HepG2 (cell line): ENCODE measurements around the gene CENPP. TPM values are rescaled to one million over a fixed set of nuclear protein-coding genes. Genes with fewer than 3 reads are reported as not detected.

Experiments used
- ATAC-seq: fragments of 200-7000 bp; cut with Tn5 transposase; 3 replicates; pipeline ENCODE4 v1.9.1; 2020; ENCODE audit warnings: mild to moderate bottlenecking, moderate library complexity
- BruUV-seq: library from RNA; stranded (reverse); fragments of 400-500 nt; replicated peaks from 2 replicates; lab custom pipeline; 2021; lab: Mats Ljungman, UMichigan
- CTCF ChIA-PET: fragments of 300-600 bp; formaldehyde crosslinking; extraction: SDS; loops from one replicate; lab custom pipeline; 2021; ENCODE audit warnings: low total read pairs, inconsistent platforms, low intra/inter-chr PET ratio; lab: Yijun Ruan, JAX
- POLR2A ChIA-PET: fragments of 350-600 bp; sonication (Branson Sonifier 250); formaldehyde crosslinking; loops from one replicate; lab custom pipeline; 2020; ENCODE audit warnings: antibody characterized with exemption, inconsistent platforms; lab: Yijun Ruan, JAX
- DNase-seq: peaks from one replicate; pipeline ENCODE4 v3.0.0-alpha.2; 2015; ENCODE audit warnings: low spot score
- FAIRE-seq: peaks from 3 replicates; lab custom pipeline; 2011; peaks lifted over from hg19 to GRCh38; lab: Jason Lieb, UNC
- H2AFZ ChIP-seq: one replicate; pipeline ENCODE4 v1.6.1; 2011; ENCODE audit warnings: low read length, inconsistent platforms
- H3K27ac ChIP-seq: fragments of 300-600 bp; 3 replicates; pipeline ENCODE4 v1.8.0; 2011; ENCODE audit warnings: mixed run types, mild to moderate bottlenecking, mixed read lengths, low read length, inconsistent platforms; ENCODE audit not compliant: insufficient read depth; ENCODE audit errors: extremely low read length
- H3K27me3 ChIP-seq, 2 experiments: fragments of 200-600 bp in 1 of 2; 2 replicates in 1 of 2; 3 replicates in 1 of 2; pipeline versions ENCODE4 v1.6.0 to v1.8.0; 2011; ENCODE audit warnings: low read length in 2 of 2, mild to moderate bottlenecking in 2 of 2, moderate library complexity in 2 of 2, inconsistent platforms in 1 of 2; ENCODE audit not compliant: insufficient read depth in 2 of 2, control insufficient read depth in 1 of 2
- H3K36me3 ChIP-seq, 2 experiments: fragments of 200-600 bp in 1 of 2; replicated peaks in 1 of 2; 2 replicates in 1 of 2; 3 replicates in 1 of 2; pipeline versions ENCODE4 v1.5.1 to v1.8.0; 2011; ENCODE audit warnings: low read length in 2 of 2, inconsistent platforms in 1 of 2; ENCODE audit not compliant: insufficient read depth in 2 of 2, control insufficient read depth in 1 of 2
- H3K4me1 ChIP-seq: 2 replicates; pipeline ENCODE4 v1.5.1; 2012; ENCODE audit warnings: low read length, inconsistent platforms; ENCODE audit not compliant: insufficient read depth
- H3K4me2 ChIP-seq: 2 replicates; pipeline ENCODE4 v1.6.0; 2011; ENCODE audit warnings: low read depth, low read length, inconsistent platforms
- H3K4me3 ChIP-seq, 3 experiments: fragments of 200-600 bp in 1 of 3; sonication (generic), shearing (Covaris generic) in 1 of 3; replicated peaks in 1 of 3; 2 replicates each; pipeline ENCODE4 v1.5.1; 2011 to 2016; ENCODE audit warnings: low read length in 3 of 3, inconsistent platforms in 2 of 3, low read depth in 2 of 3, mild to moderate bottlenecking in 2 of 3, control low read depth in 1 of 3, mixed read lengths in 1 of 3; ENCODE audit not compliant: insufficient read depth in 1 of 3
- H3K79me2 ChIP-seq: one replicate; pipeline ENCODE4 v1.6.1; 2011; ENCODE audit warnings: low read length, inconsistent platforms; ENCODE audit not compliant: insufficient read depth
- H3K9ac ChIP-seq: 2 replicates; pipeline ENCODE4 v1.6.0; 2011; ENCODE audit warnings: mild to moderate bottlenecking, low read depth, low read length, inconsistent platforms; ENCODE audit not compliant: insufficient read depth
- H3K9me3 ChIP-seq: 2 replicates; pipeline ENCODE4 v1.5.1; 2012; ENCODE audit warnings: mild to moderate bottlenecking, low read length
- H4K20me1 ChIP-seq: 2 replicates; pipeline ENCODE4 v1.6.0; 2011; ENCODE audit warnings: inconsistent platforms, mild to moderate bottlenecking, low read length, moderate library complexity; ENCODE audit not compliant: insufficient read depth
- AKNA ChIP-seq: sonication (generic); formaldehyde crosslinking; IDR thresholded peaks from 2 replicates; pipeline ENCODE4 v1.4.0; 2020; ENCODE audit warnings: missing genetic modification reagents, borderline replicate concordance
- KLF6 ChIP-seq: IDR thresholded peaks from 2 replicates; pipeline ENCODE4 v1.8.0; 2016; ENCODE audit warnings: missing biosample characterization, missing genetic modification reagents
- RAD21 ChIP-seq: fragments of 450-650 bp; formaldehyde crosslinking; IDR thresholded peaks from 2 replicates; pipeline ENCODE4 v1.5.0; 2020; ENCODE audit warnings: mild to moderate bottlenecking
- WGBS: methylation state at CpG from one replicate; pipeline ENCODE4 v1.1.6; 2017; ENCODE audit warnings: low lambda C conversion rate; 5-methylcytosine and 5-hydroxymethylcytosine counted together
- in situ Hi-C: cut with HindIII; loops from 2 replicates; pipeline ENCODE4 v1.10.0; 2017; ENCODE audit warnings: low pct_unique_long_range_greater_than_20kb; ENCODE audit not compliant: extremely low pct_ligation_motif_present
- intact Hi-C: fragments of 100-400 bp; cut with micrococcal nuclease; formaldehyde crosslinking; loops from one replicate; pipeline ENCODE4 v1.10.0; 2022; ENCODE audit not compliant: unreplicated experiment
- polyA plus RNA-seq, 8 experiments: library from polyadenylated mRNA; depleted of rRNA in 3 of 8; stranded (reverse) in 7 of 8; unstranded in 1 of 8; fragments of >200 nt; fragmentation: Illumina TruSeq in 4 of 8; extraction: Trizol in 4 of 8; gene quantifications; 2 replicates each; pipeline versions ENCODE4 v1.2.1 to v1.2.3, GENCODE V29; 2011 to 2016; ENCODE audit warnings: low read depth in 4 of 8, missing spikeins in 1 of 8, mixed read lengths in 1 of 8; ENCODE audit not compliant: insufficient read depth in 1 of 8
- total RNA-seq, 5 experiments: library from RNA; depleted of rRNA; stranded (reverse); fragments of >200 nt; fragmentation: Illumina TruSeq; extraction: Trizol; gene quantifications; 2 replicates each; pipeline ENCODE4 v1.2.3, GENCODE V29; 2016; ENCODE audit warnings: low read depth in 1 of 5

Gene CENPP
- total and polyA plus RNA-seq, 2 of the 13 experiments (the other 11 are each of a cell fraction or from before 2014, with no cell fraction given), result 2.0 to 11.4 TPM

GRCh38 chr9:92592946-92593861, 267.5 kb downstream of the CENPP start:
- 70% methylated on average over 7 of the region's 7 CpGs for WGBS
- no TSS peak for BruUV-seq
- H3K27ac ChIP-seq, result no peak overlapping the region
- CTCF ChIA-PET, result no interaction called here
- H4K20me1 ChIP-seq, result no peaks in the 10 kb centered on the region
- TF ChIP-seq AKNA (CRISPR knock-in tag) (no peak), KLF6 (CRISPR knock-in tag) (no peak), RAD21 (no peak)
- TF ChIP-seq, all 625 proteins: peak for 0
- POLR2A ChIA-PET, result no interaction called here
- H3K9ac ChIP-seq, result no peak overlapping the region
- peaks cover 15% of the 10 kb centered on the region for H3K4me1 ChIP-seq
- in situ Hi-C loops (no loop called here), intact Hi-C loops (no loop called here)
- H3K36me3 ChIP-seq, result no peaks in the 10 kb centered on the region
- no peak overlapping the region for H3K4me2 ChIP-seq
- H3K4me3 ChIP-seq, result no peak overlapping the region
- no peaks in the 10 kb centered on the region for H3K9me3 ChIP-seq
- ATAC-seq, result no peak
- H2AFZ ChIP-seq, result no peak overlapping the region
- no peak for FAIRE-seq
- no peaks in the 10 kb centered on the region for H3K27me3 ChIP-seq
- no peaks in the 10 kb centered on the region for H3K79me2 ChIP-seq
- no peak for DNase-seq
